ENCODE data around the gene ABHD13.

DNA sequence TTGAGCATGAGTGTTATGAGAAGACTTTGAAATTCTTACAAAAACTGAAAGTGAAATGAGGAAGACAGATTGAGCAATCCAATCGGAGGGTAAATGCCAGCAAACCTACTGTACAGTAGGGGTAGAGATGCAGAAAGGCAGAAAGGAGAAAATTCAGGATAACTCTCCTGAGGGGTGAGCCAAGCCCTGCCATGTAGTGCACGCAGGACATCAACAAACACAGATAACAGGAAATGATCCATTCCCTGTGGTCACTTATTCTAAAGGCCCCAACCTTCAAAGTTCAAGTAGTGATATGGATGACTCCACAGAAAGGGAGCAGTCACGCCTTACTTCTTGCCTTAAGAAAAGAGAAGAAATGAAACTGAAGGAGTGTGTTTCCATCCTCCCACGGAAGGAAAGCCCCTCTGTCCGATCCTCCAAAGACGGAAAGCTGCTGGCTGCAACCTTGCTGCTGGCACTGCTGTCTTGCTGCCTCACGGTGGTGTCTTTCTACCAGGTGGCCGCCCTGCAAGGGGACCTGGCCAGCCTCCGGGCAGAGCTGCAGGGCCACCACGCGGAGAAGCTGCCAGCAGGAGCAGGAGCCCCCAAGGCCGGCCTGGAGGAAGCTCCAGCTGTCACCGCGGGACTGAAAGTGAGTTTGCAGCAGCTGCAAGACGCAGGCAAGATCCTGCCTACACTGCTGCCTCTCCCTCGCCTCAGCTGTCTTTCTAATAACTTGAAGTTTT, 51.6 kb downstream of the ABHD13 start, which contains the start of gene TNFSF13B:
- TF ChIP-seq CTCF (conservative IDR thresholded peaks at IDR 0.05; ENCODE audit: low read depth, low read length) (peak; percentile 34; the same call in 1 of the 2 replicates), EZH2 (IDR thresholded peaks at IDR 0.05; ENCODE audit: borderline replicate concordance, low read depth, low read length, poor library complexity, severe bottlenecking) (no peak)

Measured in A673 (cell line).